Esophagus muscularis mucosa (tissue), 4 donors: ENCODE measurements around the gene NEURL2. TPM values are rescaled to one million over a fixed set of nuclear protein-coding genes. Genes with fewer than 3 reads are reported as not detected.

Experiments used
- DNase-seq: peaks from one replicate; pipeline ENCODE4 v3.0.0-alpha.2; 2017; ENCODE audit errors: extremely low spot score
- H3K27ac ChIP-seq, 4 donors: fragments of 200-600 bp; sonication (generic); replicated peaks in 1 of 4; 1 replicate in 3 of 4; 2 replicates in 1 of 4; pipeline ENCODE4 v1.5.1; 2016 to 2019; ENCODE audit warnings: mild to moderate bottlenecking in 1 of 4
- H3K27me3 ChIP-seq, 4 donors: fragments of 200-600 bp; sonication (generic); one replicate each; pipeline versions ENCODE4 v1.5.1 to v1.6.0; 2016 to 2019
- H3K36me3 ChIP-seq, 4 donors: fragments of 200-600 bp; sonication (generic); one replicate each; pipeline ENCODE4 v1.5.1; 2016 to 2019
- H3K4me1 ChIP-seq, 4 donors: fragments of 200-600 bp; sonication (generic); one replicate each; pipeline ENCODE4 v1.5.1; 2016 to 2019
- H3K4me3 ChIP-seq, 4 donors: fragments of 200-600 bp; sonication (generic); 1 replicate in 2 of 4; 2 replicates in 2 of 4; pipeline ENCODE4 v1.5.1; 2016 to 2019; ENCODE audit warnings: mild to moderate bottlenecking in 4 of 4, moderate library complexity in 1 of 4
- H3K9me3 ChIP-seq, 4 donors: fragments of 200-600 bp; sonication (generic); 1 replicate in 3 of 4; 2 replicates in 1 of 4; pipeline ENCODE4 v1.5.1; 2016 to 2019
- EP300 ChIP-seq: sonication (generic); formaldehyde crosslinking; IDR thresholded peaks from one replicate; pipeline ENCODE4 v1.6.1; 2017; ENCODE audit warnings: antibody characterized with exemption
- POLR2A ChIP-seq: fragments of 450-650 bp; IDR thresholded peaks from one replicate; pipeline ENCODE4 v1.6.1; 2017; ENCODE audit warnings: antibody characterized with exemption, moderate library complexity, mild to moderate bottlenecking, low read depth
- POLR2AphosphoS5 ChIP-seq, 2 donors: sonication (generic); formaldehyde crosslinking; IDR thresholded peaks; one replicate each; pipeline ENCODE4 v1.6.1; 2017; ENCODE audit warnings: antibody characterized with exemption in 2 of 2
- WGBS: methylation state at CpG from one replicate; pipeline ENCODE4 v1.1.5; 2018; 5-methylcytosine and 5-hydroxymethylcytosine counted together
- intact Hi-C: fragments of 100-400 bp; cut with DNase I; formaldehyde crosslinking; loops from one replicate; pipeline ENCODE4 v1.15.1; 2023
- total RNA-seq, 4 donors: library from RNA; depleted of rRNA; stranded (reverse); fragments of >200 nt; gene quantifications; one replicate each; pipeline versions ENCODE4 v1.1.0 to v1.2.1, GENCODE V29; 2016
- TF ChIP-seq, protein P1 (sequence below), 3 experiments: fragments of 200-600 bp in 2 of 3; fragments of 450-650 bp in 1 of 3; sonication (generic) in 2 of 3; IDR thresholded peaks; one replicate each; pipeline ENCODE4 v1.5.1; 2017 to 2019; ENCODE audit warnings: antibody characterized with exemption in 3 of 3, mild to moderate bottlenecking in 2 of 3, moderate library complexity in 1 of 3

Gene NEURL2
- total RNA-seq, 4 donors from 2014 or later = 10.8 to 16.1 (median 13.0) TPM

GRCh38 chr20:45894797-45895196, 3.8 kb upstream of the NEURL2 start:
- H3K36me3 ChIP-seq = peaks cover 23 to 76% (median 72%) of the 10 kb centered on the region in 4 donors
- intact Hi-C loops = loop anchor here (5.0 kb wide), 1 partner anchor 78 kb away; the partner anchor contains the start of gene ZNF335

GRCh38 chr20:45893831-45894230, 2.8 kb upstream of the NEURL2 start:
- TF ChIP-seq POLR2AphosphoS5 (IDR thresholded peaks at IDR 0.05) = no peak
- TF ChIP-seq, protein P1, sequence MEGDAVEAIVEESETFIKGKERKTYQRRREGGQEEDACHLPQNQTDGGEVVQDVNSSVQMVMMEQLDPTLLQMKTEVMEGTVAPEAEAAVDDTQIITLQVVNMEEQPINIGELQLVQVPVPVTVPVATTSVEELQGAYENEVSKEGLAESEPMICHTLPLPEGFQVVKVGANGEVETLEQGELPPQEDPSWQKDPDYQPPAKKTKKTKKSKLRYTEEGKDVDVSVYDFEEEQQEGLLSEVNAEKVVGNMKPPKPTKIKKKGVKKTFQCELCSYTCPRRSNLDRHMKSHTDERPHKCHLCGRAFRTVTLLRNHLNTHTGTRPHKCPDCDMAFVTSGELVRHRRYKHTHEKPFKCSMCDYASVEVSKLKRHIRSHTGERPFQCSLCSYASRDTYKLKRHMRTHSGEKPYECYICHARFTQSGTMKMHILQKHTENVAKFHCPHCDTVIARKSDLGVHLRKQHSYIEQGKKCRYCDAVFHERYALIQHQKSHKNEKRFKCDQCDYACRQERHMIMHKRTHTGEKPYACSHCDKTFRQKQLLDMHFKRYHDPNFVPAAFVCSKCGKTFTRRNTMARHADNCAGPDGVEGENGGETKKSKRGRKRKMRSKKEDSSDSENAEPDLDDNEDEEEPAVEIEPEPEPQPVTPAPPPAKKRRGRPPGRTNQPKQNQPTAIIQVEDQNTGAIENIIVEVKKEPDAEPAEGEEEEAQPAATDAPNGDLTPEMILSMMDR (IDR thresholded peaks at IDR 0.05) = no peak
- TF ChIP-seq EP300 = no peak
- no peak for TF ChIP-seq POLR2A
- Histone ChIP-seq H3K4me1 (peaks cover 23 to 38% (median 31%) of the 10 kb centered on the region in 4 donors), H3K27ac (no peak overlapping the region), H3K4me3 (no peak overlapping the region), H3K27me3 (no peaks in the 10 kb centered on the region), H3K9me3 (no peaks in the 10 kb centered on the region), H3K36me3 (peaks cover 23 to 66% (median 64%) of the 10 kb centered on the region in 4 donors)
- intact Hi-C loops = loop anchor here (5.0 kb wide), 1 partner anchor 78 kb away; the partner anchor contains the start of gene ZNF335
- WGBS = 90% methylated on average over 4 of the region's 4 CpGs
- DNase-seq = no peak

More at GRCh38 chr20:45894797-45895196, 3.8 kb upstream of the NEURL2 start:
- H3K27ac ChIP-seq = no peak overlapping the region
- no peak for DNase-seq
- no peaks in the 10 kb centered on the region for H3K27me3 ChIP-seq
- H3K9me3 ChIP-seq = no peaks in the 10 kb centered on the region
- no peak for TF ChIP-seq POLR2AphosphoS5 (IDR thresholded peaks at IDR 0.05)
- TF ChIP-seq POLR2A = no peak
- TF ChIP-seq EP300 = no peak
- TF ChIP-seq, protein P1 (IDR thresholded peaks at IDR 0.05) = no peak
- peaks cover 15 to 28% (median 22%) of the 10 kb centered on the region in 4 donors for H3K4me1 ChIP-seq
- no peak overlapping the region for H3K4me3 ChIP-seq
- WGBS = 81% methylated on average over 3 of the region's 12 CpGs

GRCh38 chr20:45892828-45893500, 2.0 kb upstream of the NEURL2 start:
- Histone ChIP-seq H3K4me3 (no peak overlapping the region), H3K27ac (no peak overlapping the region), H3K9me3 (no peaks in the 10 kb centered on the region), H3K4me1 (peaks cover 24 to 42% (median 34%) of the 10 kb centered on the region in 4 donors), H3K27me3 (no peaks in the 10 kb centered on the region), H3K36me3 (peaks cover 17 to 62% (median 58%) of the 10 kb centered on the region in 4 donors)
- TF ChIP-seq POLR2AphosphoS5 (IDR thresholded peaks at IDR 0.05) = no peak
- TF ChIP-seq, protein P1 (IDR thresholded peaks at IDR 0.05) = no peak
- no peak for TF ChIP-seq POLR2A
- TF ChIP-seq EP300 = no peak
- intact Hi-C loops = loop anchor here (5.0 kb wide), 1 partner anchor 79 kb away; the partner anchor contains the start of gene ZNF335
- no peak for DNase-seq
- WGBS = 69% methylated on average over 4 of the region's 4 CpGs

DNA sequence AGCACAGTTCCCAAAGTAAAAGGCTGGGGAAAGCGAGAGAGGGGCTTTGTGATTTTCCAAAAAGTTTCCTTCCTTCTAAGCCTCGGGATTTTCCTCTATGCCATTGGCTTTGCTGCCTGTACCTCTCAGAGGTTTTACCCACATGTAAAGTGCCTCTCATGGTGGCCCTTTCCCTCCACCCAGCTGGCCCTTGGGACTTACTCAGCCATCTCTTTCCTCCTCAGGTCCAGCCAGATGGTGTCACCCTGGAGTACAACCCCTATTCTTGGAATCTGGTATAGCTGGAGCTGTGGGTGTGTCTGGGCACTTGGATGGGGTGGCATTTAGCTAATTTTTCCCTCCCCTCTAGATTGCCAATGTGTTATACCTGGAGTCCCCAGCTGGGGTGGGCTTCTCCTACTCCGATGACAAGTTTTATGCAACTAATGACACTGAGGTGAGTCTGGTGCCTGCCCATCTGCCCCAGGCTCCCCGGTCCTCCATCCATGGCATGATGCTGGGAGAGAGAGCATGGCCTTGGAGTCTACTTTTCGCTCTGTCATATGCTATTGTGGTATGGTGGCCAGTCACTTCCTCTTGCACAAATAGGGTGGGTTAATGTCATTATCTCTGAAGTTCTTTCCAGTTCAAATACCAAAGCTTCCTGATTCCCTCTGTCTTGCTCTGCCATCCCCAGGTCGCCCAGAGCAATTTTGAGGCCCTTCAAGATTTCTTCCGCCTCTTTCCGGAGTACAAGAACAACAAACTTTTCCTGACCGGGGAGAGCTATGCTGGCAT, 1.2 kb upstream of the NEURL2 start:
- WGBS = 75% methylated on average over 9 of the region's 9 CpGs
- DNase-seq = no peak
- H3K27ac ChIP-seq = peak overlapping the region in 3 of 4 donors; percentile 89 to 94 (median 90)
- peak overlapping the region; percentile 70 to 93 (median 88) for H3K4me3 ChIP-seq
- peaks cover 16 to 57% (median 56%) of the 10 kb centered on the region in 4 donors for H3K36me3 ChIP-seq
- peaks cover 24 to 44% (median 34%) of the 10 kb centered on the region in 4 donors for H3K4me1 ChIP-seq
- H3K9me3 ChIP-seq = no peaks in the 10 kb centered on the region
- no peaks in the 10 kb centered on the region for H3K27me3 ChIP-seq
- TF ChIP-seq, protein P1 (IDR thresholded peaks at IDR 0.05) = no peak
- TF ChIP-seq EP300 (no peak), POLR2A (no peak), POLR2AphosphoS5 (IDR thresholded peaks at IDR 0.05) (no peak)
- intact Hi-C loops = loop anchor here (5.0 kb wide), 1 partner anchor 80 kb away; the partner anchor contains the start of gene ZNF335
